ENCODE data around the gene ARMCX2. TPM values are rescaled to one million over a fixed set of nuclear protein-coding genes. Genes with fewer than 3 reads are reported as not detected.
A peak's percentile ranks its signal among the peaks of the same experiment; 100 is the strongest.
"Not testable (repeated sequence)": the region's sequence is repeated elsewhere in the genome, so short reads cannot be mapped to it uniquely, and the experiment has no call there.

The ARMCX2 gene
- total RNA-seq, result 2.3 TPM

- peak; percentile 30 for ATAC-seq
- DNase-seq (ENCODE audit: low spot score), result no peak
These were observed at the start of gene ARMCX2 for GRCh38 chrX:101659601-101660063. ARMCX2 (minus strand) TSS chrX:101659850; CDS start chrX:101657588, 2,262 bp downstream.

- ATAC-seq, result no peak
- DNase-seq (ENCODE audit: low spot score), result no peak
These were observed 49.7 kb upstream of the ARMCX2 start for GRCh38 chrX:101709384-101709783.

- DNase-seq (ENCODE audit: low spot score), result no peak
- no peak for ATAC-seq
These were observed 48.5 kb upstream of the ARMCX2 start for GRCh38 chrX:101708163-101708562.

GRCh38 chrX:101693476-101693875, 33.8 kb upstream of the ARMCX2 start:
- DNase-seq (ENCODE audit: low spot score), result no peak
- no peak for ATAC-seq

GRCh38 chrX:101691835-101692234, 32.2 kb upstream of the ARMCX2 start:
- no peak for ATAC-seq

GRCh38 chrX:101686574-101686973, 26.9 kb upstream of the ARMCX2 start:
- no peak for DNase-seq (ENCODE audit: low spot score)
- no peak for ATAC-seq

More at GRCh38 chrX:101691835-101692234, 32.2 kb upstream of the ARMCX2 start:
- no peak for DNase-seq (ENCODE audit: low spot score)

- ATAC-seq (no peak), DNase-seq (ENCODE audit: low spot score) (no peak)
These were observed 26.3 kb upstream of the ARMCX2 start for GRCh38 chrX:101685923-101686322.

DNA sequence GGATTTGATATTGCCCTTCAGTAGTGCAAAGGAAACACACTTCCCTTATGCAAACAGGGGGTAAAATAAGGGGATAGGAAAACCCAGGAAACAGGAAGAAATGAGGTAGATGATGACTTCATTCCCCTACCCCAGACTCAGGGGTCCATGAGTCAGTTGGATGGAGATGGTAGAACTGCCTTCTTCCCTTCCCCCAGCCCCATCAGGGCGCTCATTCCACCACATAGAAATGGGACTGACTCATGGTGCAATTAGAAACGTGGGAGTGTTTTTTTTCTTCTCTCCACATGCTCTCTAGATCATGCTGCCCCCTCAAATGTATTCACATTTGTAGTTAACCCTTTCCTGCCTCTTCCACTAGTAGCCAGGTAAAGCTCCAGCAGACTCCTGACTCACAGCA, 23.1 kb upstream of the ARMCX2 start:
- ATAC-seq (no peak), DNase-seq (ENCODE audit: low spot score) (no peak)

- ATAC-seq (no peak), DNase-seq (ENCODE audit: low spot score) (no peak)
These were observed 17.4 kb upstream of the ARMCX2 start for GRCh38 chrX:101677028-101677427.

- no peak for ATAC-seq
- no peak for DNase-seq (ENCODE audit: low spot score)
These were observed 16.9 kb upstream of the ARMCX2 start for GRCh38 chrX:101676571-101676970.

GRCh38 chrX:101668143-101668542, 8.5 kb upstream of the ARMCX2 start:
- ATAC-seq (no peak), DNase-seq (ENCODE audit: low spot score) (no peak)

GRCh38 chrX:101658661-101659491, 774 bp downstream of the ARMCX2 start:
- peak; percentile 81 for ATAC-seq
- DNase-seq (ENCODE audit: low spot score), result peak; percentile 47

- ATAC-seq, result no peak
- no peak for DNase-seq (ENCODE audit: low spot score)
These were observed 2.2 kb downstream of the ARMCX2 start for GRCh38 chrX:101657495-101657894.

GRCh38 chrX:101656817-101657216, 2.8 kb downstream of the ARMCX2 start:
- ATAC-seq (no peak), DNase-seq (ENCODE audit: low spot score) (no peak)

- no peak for ATAC-seq
- DNase-seq (ENCODE audit: low spot score), result no peak
These were observed 4.1 kb downstream of the ARMCX2 start for GRCh38 chrX:101655534-101655933.

- not testable (repeated sequence) for DNase-seq (ENCODE audit: low spot score); ATAC-seq
These were observed 11.9 kb downstream of the ARMCX2 start for GRCh38 chrX:101647716-101648115.

- no peak for DNase-seq (ENCODE audit: low spot score)
- no peak for ATAC-seq
These were observed 17.6 kb downstream of the ARMCX2 start for GRCh38 chrX:101642093-101642492.

- ATAC-seq (no peak), DNase-seq (ENCODE audit: low spot score) (no peak)
These were observed 20.1 kb downstream of the ARMCX2 start for GRCh38 chrX:101639583-101639982.

- no peak for DNase-seq (ENCODE audit: low spot score)
- ATAC-seq, result no peak
These were observed 40.3 kb downstream of the ARMCX2 start for GRCh38 chrX:101619364-101619763.

DNA sequence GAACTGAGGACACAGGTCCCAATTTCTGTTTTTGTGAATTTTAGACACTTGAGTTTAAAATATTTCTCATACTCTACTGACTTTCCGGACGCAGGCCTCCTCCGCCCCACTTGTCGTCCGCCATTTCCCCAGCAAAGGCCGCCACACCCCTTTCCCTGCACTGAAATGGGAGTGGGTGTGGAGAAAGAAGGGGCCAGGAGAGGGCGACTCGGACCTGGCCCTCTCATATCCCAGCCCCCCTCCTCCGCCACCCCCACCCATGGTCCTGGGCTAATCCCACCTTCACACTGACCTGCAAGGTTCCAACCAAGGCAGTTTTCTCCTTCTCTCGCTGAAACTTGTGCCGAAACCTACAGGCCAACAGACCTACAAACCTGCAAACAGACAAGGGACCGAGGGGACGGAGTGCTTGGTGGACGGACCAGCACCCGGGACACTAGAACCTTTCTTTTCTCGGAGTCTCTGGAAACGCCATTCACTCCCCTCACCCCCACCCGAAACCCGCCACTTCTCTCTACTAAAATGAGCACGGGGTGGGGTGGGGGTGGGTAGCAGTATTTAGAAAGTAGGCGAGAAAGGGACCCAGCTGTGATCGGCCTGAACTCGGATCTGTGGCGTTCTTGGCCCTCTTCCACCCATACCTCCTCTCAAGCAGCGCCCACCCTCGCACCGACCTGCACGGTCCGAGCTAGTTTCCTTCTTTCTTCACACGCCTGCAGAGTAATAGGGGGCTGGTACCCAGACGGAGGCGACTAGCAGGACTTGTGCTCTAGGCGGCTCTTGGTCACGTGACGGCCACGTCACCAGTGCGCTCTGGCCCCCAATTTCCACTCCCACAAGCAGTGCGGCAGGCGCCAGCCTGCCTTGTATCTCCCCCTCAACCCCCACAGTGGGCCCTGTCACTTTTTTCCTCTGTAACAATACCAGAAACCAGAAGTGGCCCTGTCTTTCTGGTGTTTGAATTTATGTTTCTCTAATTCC, 42.1 kb downstream of the ARMCX2 start, which contains the start of gene ARMCX6:
TSS of gene ARMCX6 (minus strand) at position 790 of the 981 bp plus-strand sequence. CDS start 1,380 bp downstream, outside the sequence.
- DNase-seq (ENCODE audit: low spot score) (peak; percentile 71), ATAC-seq (peak; percentile 92)

GRCh38 chrX:101605728-101606127, 53.9 kb downstream of the ARMCX2 start:
- DNase-seq (ENCODE audit: low spot score), result no peak
- ATAC-seq, result no peak

Data from left lobe of liver (tissue), 2 donors.